ENCODE data around the gene PRKCA. TPM values are rescaled to one million over a fixed set of nuclear protein-coding genes. Genes with fewer than 3 reads are reported as not detected.

The PRKCA gene
- total and polyA plus RNA-seq, 2 experiments from 2014 or later = 6.4 to 35.4 TPM

DNA sequence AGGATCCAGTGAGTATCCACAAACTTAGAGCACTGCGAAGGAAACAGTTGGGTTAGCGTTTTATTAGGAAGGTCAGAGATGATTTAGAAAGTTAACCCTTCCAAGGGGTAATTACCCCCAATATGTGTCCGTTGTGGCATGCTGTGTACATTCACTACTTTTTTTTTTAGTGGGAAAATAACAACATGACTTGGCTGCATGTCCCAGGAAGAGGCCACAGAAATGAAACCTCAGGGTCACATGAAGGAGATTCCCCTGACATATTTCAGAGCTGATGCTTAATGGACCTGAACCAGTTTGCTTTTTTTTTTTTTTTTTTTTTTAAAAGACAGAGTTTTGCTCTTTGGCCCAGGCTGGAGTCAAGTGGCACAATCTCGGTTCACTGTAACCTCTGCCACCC, 167.5 kb downstream of the PRKCA start:
- H2AFZ ChIP-seq = no peak overlapping the region
- 0 out of 2 replicates have a peak, but pooled peaks cover 3% of the 10 kb centered on the region for H3K79me2 ChIP-seq (replicated peaks; ENCODE audit: insufficient read depth)
- ATAC-seq (no peak), DNase-seq (ENCODE audit: low spot score) (no peak)
- no peaks in the 10 kb centered on the region for H3K36me3 ChIP-seq (ENCODE audit: insufficient read depth)
- Mint-ChIP-seq H3K4me1 (peaks cover 58% of the 10 kb centered on the region), H3K27ac (no peak overlapping the region), H3K4me3 (no peak overlapping the region), H3K36me3 (ENCODE audit: low read depth) (no peaks in the 10 kb centered on the region), H3K27me3 (ENCODE audit: insufficient read depth, low read depth, poor library complexity) (peaks cover 8% of the 10 kb centered on the region), H3K9me3 (no peaks in the 10 kb centered on the region)
- H3K27me3 ChIP-seq (ENCODE audit: insufficient read depth) = no peaks in the 10 kb centered on the region
- no peak for TF ChIP-seq CREB1 (CRISPR knock-in tag; IDR thresholded peaks at IDR 0.05; ENCODE audit: low read depth)
- no peak overlapping the region for H3K4me2 ChIP-seq
- no peaks in the 10 kb centered on the region for H3F3A ChIP-seq (replicated peaks; ENCODE audit: low read depth)
- H3K27ac ChIP-seq (ENCODE audit: low read depth) = no peak overlapping the region
- H3K4me3 ChIP-seq = no peak overlapping the region
- H3K4me1 ChIP-seq (ENCODE audit: insufficient read depth) = peaks cover 28% of the 10 kb centered on the region
- H3K9me2 ChIP-seq (ENCODE audit: insufficient read depth) = no peaks in the 10 kb centered on the region
- H4K20me1 ChIP-seq (replicated peaks; ENCODE audit: insufficient read depth) = no peaks in the 10 kb centered on the region

- H3K36me3 ChIP-seq (ENCODE audit: insufficient read depth) = no peaks in the 10 kb centered on the region
- H3K4me1 ChIP-seq (ENCODE audit: insufficient read depth) = peaks cover 41% of the 10 kb centered on the region
- H3K9me3 Mint-ChIP-seq = no peaks in the 10 kb centered on the region
- H3K4me2 ChIP-seq = no peak overlapping the region
- H3K4me1 Mint-ChIP-seq = peaks cover 65% of the 10 kb centered on the region
- no peak overlapping the region for H3K27ac Mint-ChIP-seq
- H3K27me3 ChIP-seq (ENCODE audit: insufficient read depth) = no peaks in the 10 kb centered on the region
- no peaks in the 10 kb centered on the region for H3K9me2 ChIP-seq (ENCODE audit: insufficient read depth)
- peaks cover 8% of the 10 kb centered on the region for H3K27me3 Mint-ChIP-seq (ENCODE audit: insufficient read depth, low read depth, poor library complexity)
- H3F3A ChIP-seq (replicated peaks; ENCODE audit: low read depth) = no peaks in the 10 kb centered on the region
- ATAC-seq (no peak), DNase-seq (ENCODE audit: low spot score) (no peak)
- H3K4me3 ChIP-seq = no peak overlapping the region
- no peaks in the 10 kb centered on the region for H4K20me1 ChIP-seq (replicated peaks; ENCODE audit: insufficient read depth)
- H3K27ac ChIP-seq (ENCODE audit: low read depth) = no peak overlapping the region
- H3K36me3 Mint-ChIP-seq (ENCODE audit: low read depth) = no peaks in the 10 kb centered on the region
- H2AFZ ChIP-seq = no peak overlapping the region
- 0 out of 2 replicates have a peak, but pooled peaks cover 3% of the 10 kb centered on the region for H3K79me2 ChIP-seq (replicated peaks; ENCODE audit: insufficient read depth)
- H3K4me3 Mint-ChIP-seq = no peak overlapping the region
- no peak for TF ChIP-seq EZH2 (IDR thresholded peaks at IDR 0.05; ENCODE audit: low read depth, unreplicated experiment)
- TF ChIP-seq ETS1 (IDR thresholded peaks at IDR 0.05) = no peak
- TF ChIP-seq EZH2phosphoT487 (IDR thresholded peaks at IDR 0.05; ENCODE audit: unreplicated experiment) = no peak
- TF ChIP-seq, protein P1, sequence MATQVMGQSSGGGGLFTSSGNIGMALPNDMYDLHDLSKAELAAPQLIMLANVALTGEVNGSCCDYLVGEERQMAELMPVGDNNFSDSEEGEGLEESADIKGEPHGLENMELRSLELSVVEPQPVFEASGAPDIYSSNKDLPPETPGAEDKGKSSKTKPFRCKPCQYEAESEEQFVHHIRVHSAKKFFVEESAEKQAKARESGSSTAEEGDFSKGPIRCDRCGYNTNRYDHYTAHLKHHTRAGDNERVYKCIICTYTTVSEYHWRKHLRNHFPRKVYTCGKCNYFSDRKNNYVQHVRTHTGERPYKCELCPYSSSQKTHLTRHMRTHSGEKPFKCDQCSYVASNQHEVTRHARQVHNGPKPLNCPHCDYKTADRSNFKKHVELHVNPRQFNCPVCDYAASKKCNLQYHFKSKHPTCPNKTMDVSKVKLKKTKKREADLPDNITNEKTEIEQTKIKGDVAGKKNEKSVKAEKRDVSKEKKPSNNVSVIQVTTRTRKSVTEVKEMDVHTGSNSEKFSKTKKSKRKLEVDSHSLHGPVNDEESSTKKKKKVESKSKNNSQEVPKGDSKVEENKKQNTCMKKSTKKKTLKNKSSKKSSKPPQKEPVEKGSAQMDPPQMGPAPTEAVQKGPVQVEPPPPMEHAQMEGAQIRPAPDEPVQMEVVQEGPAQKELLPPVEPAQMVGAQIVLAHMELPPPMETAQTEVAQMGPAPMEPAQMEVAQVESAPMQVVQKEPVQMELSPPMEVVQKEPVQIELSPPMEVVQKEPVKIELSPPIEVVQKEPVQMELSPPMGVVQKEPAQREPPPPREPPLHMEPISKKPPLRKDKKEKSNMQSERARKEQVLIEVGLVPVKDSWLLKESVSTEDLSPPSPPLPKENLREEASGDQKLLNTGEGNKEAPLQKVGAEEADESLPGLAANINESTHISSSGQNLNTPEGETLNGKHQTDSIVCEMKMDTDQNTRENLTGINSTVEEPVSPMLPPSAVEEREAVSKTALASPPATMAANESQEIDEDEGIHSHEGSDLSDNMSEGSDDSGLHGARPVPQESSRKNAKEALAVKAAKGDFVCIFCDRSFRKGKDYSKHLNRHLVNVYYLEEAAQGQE (IDR thresholded peaks at IDR 0.05; ENCODE audit: unreplicated experiment) = no peak
- no peak for TF ChIP-seq POLR2AphosphoS5 (IDR thresholded peaks at IDR 0.05; ENCODE audit: low read depth)
- TF ChIP-seq ZNF114 (CRISPR knock-in tag; IDR thresholded peaks at IDR 0.05) = no peak
- no peak for TF ChIP-seq NANOG (IDR thresholded peaks at IDR 0.05; ENCODE audit: borderline replicate concordance)
- TF ChIP-seq JUNB (IDR thresholded peaks at IDR 0.05; ENCODE audit: unreplicated experiment) = no peak
- TF ChIP-seq ZNF462 (CRISPR knock-in tag; IDR thresholded peaks at IDR 0.05) = no peak
- no peak for TF ChIP-seq ZNF331 (CRISPR knock-in tag; IDR thresholded peaks at IDR 0.05; ENCODE audit: low read depth)
Measured at GRCh38 chr17:66472123-66472522, 169.7 kb downstream of the PRKCA start.
